HG03108 (cell line): Measurements from ENCODE around the gene ADD3.

Experiments
- ATAC-seq: cut with Tn5 transposase; IDR thresholded peaks from one replicate; pipeline ENCODE4 v1.9.1; 2021; ENCODE audit warnings: moderate library complexity; ENCODE audit not compliant: unreplicated experiment

The ADD3 gene

GRCh38 chr10:110174201-110174600 lies 166.4 kb downstream of the ADD3 start:
- no peak for ATAC-seq

DNA sequence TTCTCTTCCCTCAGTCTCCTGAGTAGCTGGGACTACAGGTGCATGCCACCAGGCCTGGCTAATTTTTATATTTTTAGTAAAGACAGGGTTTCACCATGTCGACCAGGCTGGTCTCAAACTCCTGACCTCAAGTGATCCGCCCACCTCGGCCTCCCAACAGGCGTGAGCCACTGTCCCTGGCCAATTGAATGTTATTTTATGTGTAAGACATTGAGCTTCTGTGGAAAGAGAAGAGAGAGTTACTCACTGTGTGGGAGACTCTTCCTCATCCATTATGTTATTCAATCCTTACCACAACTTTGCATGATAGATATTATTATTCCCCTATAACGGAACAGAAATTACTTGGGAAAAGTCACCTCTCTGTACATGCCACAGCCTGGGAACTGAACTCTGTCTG lies 167.0 kb downstream of the ADD3 start:
- ATAC-seq, result no peak

GRCh38 chr10:110175406-110175805 lies 167.6 kb downstream of the ADD3 start:
- ATAC-seq, result no peak

DNA sequence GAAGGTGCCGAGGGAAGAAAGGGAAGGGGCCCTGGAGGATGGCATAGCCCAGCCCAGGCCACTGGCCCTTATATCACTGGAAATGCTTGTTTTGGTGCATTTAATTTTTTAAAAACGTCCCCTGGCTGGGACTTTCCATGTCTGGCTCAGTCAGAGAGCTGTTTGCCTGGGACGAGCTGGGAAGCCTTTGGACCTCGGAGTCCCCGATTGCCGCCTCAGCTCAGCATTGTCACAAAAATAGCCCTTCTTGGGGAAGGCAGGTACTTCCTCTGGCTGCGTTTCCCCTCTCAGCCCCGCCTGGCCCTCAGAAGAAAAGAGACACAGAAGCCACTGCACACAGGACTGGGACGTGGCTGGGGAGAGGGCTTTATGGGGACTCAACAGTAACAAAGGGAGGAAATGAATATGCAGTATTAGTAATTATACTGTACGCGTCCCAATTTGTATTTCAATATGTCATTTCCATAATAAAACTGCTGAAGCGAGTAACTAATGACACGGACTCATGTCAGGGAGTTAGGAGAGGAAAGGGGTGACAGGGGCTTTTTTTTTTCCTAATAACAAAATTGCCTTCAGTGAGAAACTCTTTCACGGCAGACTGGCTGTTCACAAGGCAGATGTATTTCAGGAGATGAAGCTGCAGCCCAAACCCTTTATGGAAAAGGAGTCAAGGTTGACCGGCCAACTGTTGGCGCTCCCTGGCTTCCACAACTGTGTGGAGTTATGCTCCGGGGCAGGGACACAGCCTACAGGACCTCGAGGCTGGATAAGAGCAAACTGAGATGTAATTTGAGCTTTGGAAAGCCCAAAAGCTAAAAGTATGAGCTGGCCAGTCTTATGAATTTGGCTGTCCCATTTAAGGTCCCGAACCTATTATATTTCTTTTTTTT lies 168.6 kb downstream of the ADD3 start:
- no peak for ATAC-seq

DNA sequence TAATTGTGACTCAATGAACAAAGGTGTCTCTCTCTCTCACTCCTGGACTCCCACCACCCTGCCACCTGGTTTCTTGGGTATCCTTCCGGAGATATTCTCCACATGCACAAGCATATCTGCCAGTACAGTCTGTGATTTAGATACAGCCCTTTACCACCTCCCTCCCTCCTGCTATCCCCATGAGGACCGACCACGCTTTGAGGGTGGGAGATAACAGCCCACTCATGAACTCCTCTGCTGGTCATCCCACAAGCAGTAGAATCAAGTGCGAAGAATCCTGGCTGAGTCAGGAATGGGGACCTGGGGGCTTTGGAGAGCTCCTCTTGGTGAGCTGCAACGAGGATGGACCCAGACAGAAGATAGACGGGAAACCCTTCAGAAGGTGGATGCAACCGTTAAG lies 171.4 kb downstream of the ADD3 start:
- no peak for ATAC-seq

- ATAC-seq, result no peak
These were observed 173.7 kb downstream of the ADD3 start for GRCh38 chr10:110181451-110181850.

DNA sequence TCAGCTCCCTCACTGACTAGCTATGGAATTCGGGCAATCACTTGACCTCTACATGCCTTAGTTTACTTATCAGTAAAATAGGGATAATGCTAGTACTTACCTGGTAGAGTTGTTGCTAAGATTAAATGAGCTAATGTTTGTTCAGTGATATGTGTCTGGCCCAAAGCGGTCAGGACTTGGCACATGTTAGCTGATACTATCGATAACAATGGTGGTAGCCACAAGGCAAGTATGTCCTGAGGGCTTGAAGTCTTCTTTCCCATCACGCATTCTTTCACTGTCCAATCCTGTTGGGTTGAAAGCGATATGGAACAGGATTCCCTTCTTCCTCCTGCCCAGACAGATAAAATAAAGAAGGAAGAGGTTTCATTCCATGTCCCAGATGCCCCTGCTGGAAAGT lies 174.1 kb downstream of the ADD3 start:
- no peak for ATAC-seq

DNA sequence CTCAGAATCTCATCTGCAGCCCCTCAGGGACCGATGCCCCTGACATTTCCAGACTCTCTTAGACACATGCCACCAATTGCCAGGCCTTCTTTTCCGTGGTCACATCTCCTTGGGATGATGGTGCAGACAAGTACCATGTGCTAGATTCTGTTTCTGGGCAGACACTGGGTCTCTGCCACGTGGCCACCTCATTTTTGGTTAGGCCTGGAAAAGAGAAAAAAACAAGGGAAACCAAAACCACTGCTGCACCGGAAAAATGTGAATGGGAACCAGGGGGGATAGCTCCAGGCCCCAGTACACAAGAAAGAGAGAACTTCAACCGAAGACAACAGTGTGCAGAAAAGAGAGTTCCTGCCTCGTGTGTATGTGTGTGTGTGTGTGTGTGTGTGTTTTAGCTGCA lies 176.6 kb downstream of the ADD3 start:
- ATAC-seq, result no peak
